Renal cortex interstitium (tissue), 11 donors: ENCODE measurements around the gene CDK5R2. TPM values are rescaled to one million over a fixed set of nuclear protein-coding genes. Genes with fewer than 3 reads are reported as not detected.
A peak's percentile ranks its signal among the peaks of the same experiment; 100 is the strongest.

Experiments used
- DNase-seq, 11 donors: peaks; one replicate each; pipeline ENCODE4 v3.0.0-alpha.2; 2013; ENCODE audit warnings: low read depth in 9 of 11, low spot score in 4 of 11; ENCODE audit errors: extremely low read depth in 1 of 11
- polyA plus RNA-seq, 3 donors: library from polyadenylated mRNA; unstranded; fragments of 120-200 nt; gene quantifications; one replicate each; pipeline ENCODE4 v1.2.1, GENCODE V29; 2013; ENCODE audit not compliant: insufficient read length in 3 of 3

The CDK5R2 gene
- polyA plus RNA-seq, 3 donors = 0.07 TPM; not detected in 2

DNA sequence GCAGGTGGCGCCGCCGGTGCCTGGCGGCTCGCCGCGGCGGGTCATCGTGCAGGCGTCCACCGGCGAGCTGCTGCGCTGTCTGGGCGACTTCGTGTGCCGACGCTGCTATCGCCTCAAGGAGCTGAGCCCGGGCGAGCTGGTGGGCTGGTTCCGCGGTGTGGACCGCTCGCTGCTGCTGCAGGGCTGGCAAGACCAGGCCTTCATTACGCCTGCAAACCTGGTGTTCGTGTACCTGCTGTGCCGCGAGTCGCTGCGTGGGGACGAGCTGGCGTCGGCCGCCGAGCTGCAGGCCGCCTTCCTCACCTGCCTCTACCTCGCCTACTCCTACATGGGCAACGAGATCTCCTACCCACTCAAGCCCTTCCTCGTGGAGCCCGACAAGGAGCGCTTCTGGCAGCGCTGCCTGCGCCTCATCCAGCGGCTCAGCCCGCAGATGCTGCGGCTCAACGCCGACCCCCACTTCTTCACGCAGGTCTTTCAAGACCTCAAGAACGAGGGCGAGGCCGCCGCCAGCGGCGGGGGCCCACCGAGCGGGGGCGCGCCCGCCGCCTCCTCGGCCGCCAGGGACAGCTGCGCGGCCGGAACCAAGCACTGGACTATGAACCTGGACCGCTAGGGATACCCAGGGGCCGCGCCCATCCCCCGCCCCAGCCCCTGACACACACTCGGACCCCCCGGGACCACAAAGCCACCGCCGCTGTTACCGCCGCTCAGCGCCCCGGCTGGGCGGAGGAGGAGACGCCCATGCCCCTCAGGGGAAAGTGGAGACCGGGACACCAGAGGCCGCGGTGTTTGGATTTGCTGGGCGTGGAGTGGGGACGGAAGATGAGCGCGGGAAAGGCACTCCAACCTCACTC is 1.1 kb downstream of the CDK5R2 start:
- DNase-seq = no peak

- no peak for DNase-seq
Measured at GRCh38 chr2:218961229-218961628, 1.8 kb downstream of the CDK5R2 start.

DNA sequence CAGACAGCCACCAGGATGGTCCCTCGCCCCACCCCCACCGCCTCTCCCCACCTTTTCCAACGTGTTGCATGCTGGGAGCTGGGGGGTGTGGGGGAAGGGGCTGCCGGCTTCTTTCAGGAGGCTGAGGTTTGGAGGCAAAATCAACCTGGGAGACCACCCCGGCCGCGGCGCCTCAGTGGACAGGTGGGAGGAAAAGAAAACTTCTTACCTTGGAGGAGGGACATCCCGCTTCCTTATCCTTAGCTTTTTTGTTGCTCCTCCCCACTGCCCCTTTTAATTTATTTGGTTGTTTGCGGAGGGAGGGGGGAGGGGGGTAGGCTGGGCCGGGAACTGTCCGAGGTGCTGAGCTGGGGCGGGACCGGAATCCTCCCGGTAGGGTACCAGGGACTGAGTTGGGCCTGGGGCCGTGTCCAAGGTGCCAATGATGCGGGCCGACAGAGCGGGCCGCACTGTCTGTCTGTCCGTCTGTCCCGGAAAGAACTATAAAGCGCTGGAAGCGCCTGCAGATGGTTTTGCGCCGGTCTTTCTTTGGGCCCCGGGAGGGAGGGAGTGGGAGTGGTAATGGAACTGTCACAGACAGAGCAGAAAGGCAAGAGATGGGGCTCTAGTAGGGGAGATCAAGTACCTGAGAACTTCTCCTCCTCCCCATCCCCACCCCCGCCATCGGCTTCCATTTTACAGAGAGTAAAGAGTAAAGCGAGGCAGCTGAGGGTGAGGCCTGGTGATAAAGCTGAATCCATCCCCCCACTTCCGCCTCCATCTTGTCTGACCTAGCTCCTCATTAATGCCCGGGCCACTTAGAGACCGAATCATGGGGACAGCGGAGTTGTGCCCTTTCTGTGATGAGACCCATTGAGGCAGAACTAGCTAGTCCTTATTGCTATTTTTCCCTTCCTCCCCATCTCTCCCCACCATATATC is 2.4 kb downstream of the CDK5R2 start:
- no peak for DNase-seq

GRCh38 chr2:218962859-218963492 is 3.5 kb downstream of the CDK5R2 start:
- peak in 10 of 11 donors; percentile 49 to 84 (median 74) for DNase-seq

DNA sequence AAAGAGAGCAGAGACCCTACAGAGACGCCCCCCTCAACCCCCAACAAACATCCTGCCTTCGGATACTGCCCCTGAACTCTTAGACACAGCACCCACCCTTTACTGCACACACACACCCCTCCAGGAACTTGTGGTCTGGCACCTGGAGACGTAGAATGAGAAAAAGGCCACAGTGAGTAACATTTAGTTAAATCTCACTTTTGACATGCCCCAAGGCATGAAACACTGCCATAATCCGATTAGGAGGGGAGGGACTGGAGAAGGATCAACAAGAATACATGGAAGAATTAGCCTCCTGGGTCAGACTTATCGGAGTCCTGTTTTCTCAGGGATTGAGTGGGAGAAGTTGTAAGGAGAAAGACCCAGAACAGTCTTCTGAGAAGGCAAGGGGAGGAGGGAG is 4.1 kb downstream of the CDK5R2 start:
- DNase-seq = no peak

- no peak for DNase-seq
Measured at GRCh38 chr2:218964041-218964771, 4.7 kb downstream of the CDK5R2 start.

DNA sequence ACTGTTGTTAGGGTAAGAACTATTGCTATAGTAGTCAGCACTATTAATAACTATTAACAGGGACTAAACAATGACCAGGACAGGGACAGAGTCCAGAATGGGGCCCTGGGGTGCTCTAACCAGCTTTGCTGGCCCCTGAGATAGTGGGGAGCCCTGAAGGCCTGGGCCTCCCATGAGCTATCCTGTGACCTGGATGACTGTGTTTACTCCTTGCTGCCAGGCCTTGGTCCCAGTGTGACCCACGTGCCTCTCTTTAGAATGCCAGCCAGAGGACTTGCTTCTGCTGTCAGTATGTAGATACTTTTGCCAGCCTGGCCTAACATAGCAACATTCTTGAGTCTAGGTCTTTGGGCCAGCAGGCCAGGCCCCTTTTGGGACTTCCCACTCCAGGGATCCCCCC is 11.4 kb downstream of the CDK5R2 start:
- no peak for DNase-seq

DNA sequence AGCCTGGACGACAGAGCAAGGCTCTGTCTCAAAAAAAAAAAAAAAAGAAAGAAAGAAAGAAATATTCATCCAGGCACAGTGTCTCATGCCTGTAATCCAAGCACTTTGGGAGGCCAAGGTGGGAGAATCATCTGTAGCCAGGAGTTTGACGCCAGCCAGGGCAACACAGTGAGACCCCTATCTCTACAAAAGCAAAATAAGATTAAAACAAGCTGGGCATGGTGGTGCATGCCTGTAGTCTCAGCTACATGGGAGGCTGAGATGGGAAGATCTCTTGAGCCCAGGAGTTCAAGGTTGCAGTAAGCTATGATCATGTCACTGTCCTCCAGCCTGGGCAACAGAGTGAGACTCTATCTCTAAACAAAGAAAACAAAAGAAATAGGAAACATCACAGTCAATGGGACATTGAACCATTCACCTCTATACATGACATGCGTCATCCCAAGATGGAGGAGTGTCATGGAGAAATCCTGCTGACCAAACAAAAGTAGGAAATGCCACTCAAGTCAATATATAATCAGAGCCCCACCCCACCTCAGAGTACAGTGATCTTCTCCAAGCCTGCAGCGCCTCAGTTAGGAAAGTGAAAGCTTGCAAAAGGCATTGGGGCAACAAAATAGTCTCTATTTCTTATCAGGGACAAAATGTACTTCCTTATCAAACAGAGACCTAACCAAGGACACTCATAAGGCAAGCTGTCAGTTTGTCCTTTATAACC is 15.8 kb downstream of the CDK5R2 start:
- DNase-seq = no peak

- DNase-seq = peak in 10 of 11 donors; percentile 61 to 82 (median 74)
Measured at GRCh38 chr2:218979846-218980734, 20.6 kb downstream of the CDK5R2 start.

GRCh38 chr2:218980735-218981389 is 21.4 kb downstream of the CDK5R2 start:
- DNase-seq = no peak

- no peak for DNase-seq
Measured at GRCh38 chr2:218981390-218981880, 22.0 kb downstream of the CDK5R2 start.

GRCh38 chr2:218981881-218982585 is 22.6 kb downstream of the CDK5R2 start:
- peak in 2 of 11 donors; percentile 30 to 31 for DNase-seq

DNA sequence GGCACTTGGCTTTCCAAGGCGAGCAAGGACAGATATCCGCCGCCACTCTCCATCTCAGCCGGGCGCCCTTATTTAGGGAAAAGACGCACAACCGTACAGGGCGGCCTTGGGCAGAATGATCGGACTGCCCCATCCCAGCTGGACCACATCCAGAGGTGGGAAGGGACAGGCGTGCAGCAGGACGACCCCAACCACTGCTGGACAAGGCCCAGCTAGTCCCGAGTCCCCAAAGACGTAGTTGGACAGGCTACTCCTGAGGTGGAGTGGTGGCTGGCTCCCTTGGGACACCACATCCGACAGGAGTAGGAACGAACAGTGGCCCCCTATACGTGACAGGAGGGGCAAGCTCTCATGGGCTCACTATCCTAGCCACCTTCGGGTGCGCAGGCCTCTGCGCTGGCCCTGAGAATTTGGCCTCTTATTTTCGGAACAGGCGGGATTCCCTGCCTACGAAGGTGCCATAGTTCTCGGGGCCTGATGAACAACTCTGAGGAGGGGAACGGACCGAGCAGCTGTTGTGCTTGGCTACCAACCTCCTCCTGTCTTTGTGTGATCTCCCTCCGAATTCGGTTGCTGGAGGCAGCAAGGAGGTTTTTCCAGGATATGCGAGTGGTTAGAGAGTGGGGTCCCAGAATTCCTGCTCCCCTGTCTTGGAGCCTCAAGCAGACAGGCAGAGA is 23.3 kb downstream of the CDK5R2 start:
- DNase-seq = no peak

DNA sequence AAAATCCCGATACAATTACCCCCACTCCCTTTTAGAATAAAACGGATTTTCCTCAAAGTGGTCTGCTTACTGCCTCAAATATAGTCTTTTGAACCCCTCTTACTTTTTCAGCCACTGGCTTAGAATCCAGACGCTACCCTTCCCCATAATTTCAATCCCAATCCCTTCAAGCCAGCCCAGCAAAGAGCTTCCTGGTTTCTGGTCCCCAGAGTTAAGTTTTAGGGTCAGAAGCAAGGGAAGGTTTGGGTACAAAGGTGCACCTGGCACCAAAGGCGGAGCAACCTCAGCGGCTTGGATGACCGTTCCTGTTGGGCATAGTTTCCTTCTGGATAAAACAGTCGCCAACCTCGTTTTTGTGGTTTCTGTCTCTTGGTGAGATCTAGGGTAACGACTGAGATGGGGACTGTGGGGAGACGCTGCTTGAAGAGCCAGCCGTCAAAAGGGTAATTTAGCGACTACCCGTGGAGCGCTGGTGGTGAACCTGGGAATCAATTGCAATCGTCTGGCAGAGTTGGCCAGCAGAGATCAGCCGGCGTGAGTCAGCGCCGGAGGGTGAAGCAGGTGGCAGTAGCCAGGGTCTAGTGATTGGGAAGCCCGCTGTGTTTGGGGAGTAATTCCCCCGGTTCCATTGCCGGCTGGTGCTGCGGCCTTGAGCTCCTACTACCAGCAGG is 23.9 kb downstream of the CDK5R2 start:
- no peak for DNase-seq

DNA sequence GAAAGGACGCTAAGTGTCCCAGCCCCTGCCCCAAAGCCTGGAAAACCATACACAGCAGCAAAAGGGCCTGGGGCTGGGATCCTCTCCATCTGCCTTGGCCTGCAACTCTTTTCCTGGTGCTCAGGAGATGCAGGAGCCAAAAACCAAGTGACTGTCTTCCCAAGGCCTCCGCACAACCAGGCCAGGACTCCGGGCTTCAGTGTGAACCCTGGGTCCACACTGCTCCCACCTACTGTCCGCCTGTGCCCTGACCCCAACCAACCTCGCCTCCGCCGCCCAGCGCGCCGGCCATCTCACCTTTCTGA is 24.4 kb downstream of the CDK5R2 start:
- no peak for DNase-seq
